Measurements from ENCODE around the gene CDC42BPB.

DNA sequence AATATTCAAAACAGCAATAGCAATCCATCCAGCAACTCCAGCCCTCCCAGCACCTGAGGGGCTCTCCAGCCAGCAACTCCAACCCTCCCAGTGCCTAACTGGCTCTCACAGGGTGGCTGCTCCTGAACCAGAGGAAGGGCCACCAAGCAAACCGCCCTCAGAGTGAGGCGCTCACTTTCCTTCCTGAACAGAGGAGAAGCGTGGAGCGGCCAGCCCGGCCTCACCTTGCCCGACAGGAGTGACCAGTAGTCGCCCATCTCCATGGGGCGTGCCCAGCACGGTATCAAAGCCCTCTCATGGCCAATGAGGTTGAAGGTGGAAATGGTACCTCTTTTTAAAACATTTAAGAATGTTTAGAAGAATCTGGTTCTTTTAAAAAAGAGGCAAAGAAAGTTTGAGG, 27.4 kb downstream of the CDC42BPB start:
- TF ChIP-seq BHLHE40 (IDR thresholded peaks at IDR 0.05; ENCODE audit: borderline replicate concordance) = no peak
- no peak for TF ChIP-seq FOXM1 (IDR thresholded peaks at IDR 0.05; ENCODE audit: borderline replicate concordance)
- no peak for TF ChIP-seq FOXK2 (IDR thresholded peaks at IDR 0.05)
- TF ChIP-seq LEF1 (IDR thresholded peaks at IDR 0.05; ENCODE audit: borderline replicate concordance) = no peak
- TF ChIP-seq HDGF (IDR thresholded peaks at IDR 0.05; ENCODE audit: borderline replicate concordance) = no peak
- TF ChIP-seq ELF4 (IDR thresholded peaks at IDR 0.05) = no peak
- no peak for TF ChIP-seq NFRKB (IDR thresholded peaks at IDR 0.05)
- TF ChIP-seq, protein P1, sequence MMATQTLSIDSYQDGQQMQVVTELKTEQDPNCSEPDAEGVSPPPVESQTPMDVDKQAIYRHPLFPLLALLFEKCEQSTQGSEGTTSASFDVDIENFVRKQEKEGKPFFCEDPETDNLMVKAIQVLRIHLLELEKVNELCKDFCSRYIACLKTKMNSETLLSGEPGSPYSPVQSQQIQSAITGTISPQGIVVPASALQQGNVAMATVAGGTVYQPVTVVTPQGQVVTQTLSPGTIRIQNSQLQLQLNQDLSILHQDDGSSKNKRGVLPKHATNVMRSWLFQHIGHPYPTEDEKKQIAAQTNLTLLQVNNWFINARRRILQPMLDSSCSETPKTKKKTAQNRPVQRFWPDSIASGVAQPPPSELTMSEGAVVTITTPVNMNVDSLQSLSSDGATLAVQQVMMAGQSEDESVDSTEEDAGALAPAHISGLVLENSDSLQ (IDR thresholded peaks at IDR 0.05) = no peak
- no peak for TF ChIP-seq SP1 (IDR thresholded peaks at IDR 0.05)
